GM18951 (cell line): ENCODE measurements around the gene ESRRB.

ENCODE experiments used
- POLR2A ChIP-seq: IDR thresholded peaks from 4 replicates; pipeline ENCODE4 v1.6.1; 2011; ENCODE audit warnings: mild to moderate bottlenecking; ENCODE audit not compliant: insufficient read length, insufficient read depth; ENCODE audit errors: extremely low read depth
- in situ Hi-C: fragments of 300-500 bp; cut with MboI; formaldehyde crosslinking; loops from one replicate; pipeline ENCODE4 v1.12.0; 2022; ENCODE audit warnings: low sequenced_read_pairs, mixed read lengths, inconsistent platforms; ENCODE audit not compliant: unreplicated experiment

The ESRRB gene

DNA sequence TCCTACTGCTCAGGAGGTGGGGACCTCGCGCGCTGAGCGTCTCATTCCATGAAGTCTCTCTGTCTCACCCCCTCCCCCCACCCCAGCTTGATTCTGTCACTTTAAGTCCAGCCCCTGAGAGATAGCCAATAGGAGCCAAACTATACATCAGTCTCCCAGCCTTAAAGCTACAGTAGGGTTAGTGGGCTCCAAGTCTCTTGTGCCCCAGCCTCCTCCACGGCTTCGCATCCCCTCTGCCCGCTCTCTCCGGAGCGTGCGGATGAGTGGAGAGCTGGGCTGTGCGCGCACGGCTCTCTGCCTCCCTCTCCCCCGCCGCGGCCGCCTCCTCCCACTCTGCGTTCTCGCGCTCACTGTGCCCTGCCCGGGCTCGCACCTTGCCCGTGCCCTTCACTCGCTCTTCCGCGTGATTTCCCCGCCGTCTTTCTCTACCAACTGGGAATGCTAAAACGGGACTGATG is at the start of gene ESRRB:
Gene ESRRB (plus strand): TSS at position 191 of the 458 bp plus-strand sequence. CDS start 265 bp downstream, at position 456.
- in situ Hi-C loops, result no loop called here
- TF ChIP-seq POLR2A, result no peak

- TF ChIP-seq POLR2A, result no peak
- in situ Hi-C loops, result no loop called here
Measured at GRCh38 chr14:76326918-76327689, 48.8 kb upstream of the ESRRB start.

GRCh38 chr14:76328457-76329137 is 47.3 kb upstream of the ESRRB start:
- no peak for TF ChIP-seq POLR2A

DNA sequence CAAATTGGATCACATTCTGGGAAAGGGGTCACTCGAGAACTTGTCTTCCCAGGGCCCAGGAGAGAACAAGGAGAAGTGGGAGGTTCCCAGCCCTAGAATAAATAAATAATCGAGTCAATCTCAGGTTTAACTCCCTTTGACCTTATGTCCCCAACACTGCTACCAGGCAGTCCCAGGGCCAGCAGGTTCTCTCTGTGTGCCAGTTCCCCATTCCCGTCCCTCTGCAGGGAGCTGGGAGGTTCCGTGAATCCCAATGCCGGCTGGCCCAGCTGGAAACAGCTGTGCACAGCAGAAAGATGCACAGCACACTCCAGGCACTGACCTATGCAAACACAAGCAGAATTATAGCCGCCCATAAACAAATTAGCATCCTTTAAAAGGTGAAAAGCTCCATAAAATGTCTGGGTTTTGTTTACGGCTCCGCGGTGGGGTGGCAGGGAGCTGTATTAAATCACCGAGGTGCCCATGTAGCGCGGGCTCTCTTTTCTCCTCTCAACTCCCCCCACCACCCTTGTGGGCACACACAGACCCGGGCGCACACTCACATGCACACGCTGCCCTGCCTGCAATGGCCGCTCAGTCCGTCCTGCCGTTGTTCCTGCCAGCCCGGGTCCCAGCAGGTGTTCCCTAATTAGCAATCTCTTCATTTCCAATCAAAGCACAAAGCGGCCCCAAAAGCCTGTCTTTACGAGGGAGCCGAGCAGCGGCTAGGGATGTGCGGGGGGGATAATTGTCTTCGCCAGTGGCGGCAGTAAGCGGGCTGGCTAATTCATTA is 46.6 kb upstream of the ESRRB start:
- TF ChIP-seq POLR2A, result no peak
- in situ Hi-C loops, result no loop called here

More at GRCh38 chr14:76328457-76329137, 47.3 kb upstream of the ESRRB start:
- in situ Hi-C loops, result no loop called here

- in situ Hi-C loops, result no loop called here
- no peak for TF ChIP-seq POLR2A
Measured at GRCh38 chr14:76329951-76330350, 46.0 kb upstream of the ESRRB start.

- TF ChIP-seq POLR2A, result no peak
- in situ Hi-C loops, result no loop called here
Measured at GRCh38 chr14:76330411-76331327, 45.3 kb upstream of the ESRRB start.

GRCh38 chr14:76331328-76332011 is 44.5 kb upstream of the ESRRB start:
- TF ChIP-seq POLR2A, result no peak
- in situ Hi-C loops, result no loop called here

DNA sequence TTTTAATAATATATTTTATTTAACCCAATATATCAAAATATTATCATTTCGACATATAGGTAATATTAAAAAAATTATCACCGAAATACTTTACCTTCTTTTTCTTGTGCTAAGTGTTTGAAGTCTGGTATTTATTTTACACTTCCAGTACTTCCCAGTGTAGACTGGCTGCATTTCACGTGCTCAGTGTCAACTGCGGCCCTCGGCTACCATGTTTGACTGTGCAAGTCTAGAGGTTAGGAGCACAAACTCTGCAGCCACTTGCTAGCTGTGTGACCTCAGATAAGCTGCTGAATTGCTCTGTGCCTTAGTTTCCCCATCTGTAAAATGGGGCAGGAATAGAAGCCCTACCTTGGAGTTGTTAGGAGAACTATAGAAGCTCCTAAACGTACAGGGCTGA is 42.3 kb upstream of the ESRRB start:
- no peak for TF ChIP-seq POLR2A
- in situ Hi-C loops, result no loop called here

DNA sequence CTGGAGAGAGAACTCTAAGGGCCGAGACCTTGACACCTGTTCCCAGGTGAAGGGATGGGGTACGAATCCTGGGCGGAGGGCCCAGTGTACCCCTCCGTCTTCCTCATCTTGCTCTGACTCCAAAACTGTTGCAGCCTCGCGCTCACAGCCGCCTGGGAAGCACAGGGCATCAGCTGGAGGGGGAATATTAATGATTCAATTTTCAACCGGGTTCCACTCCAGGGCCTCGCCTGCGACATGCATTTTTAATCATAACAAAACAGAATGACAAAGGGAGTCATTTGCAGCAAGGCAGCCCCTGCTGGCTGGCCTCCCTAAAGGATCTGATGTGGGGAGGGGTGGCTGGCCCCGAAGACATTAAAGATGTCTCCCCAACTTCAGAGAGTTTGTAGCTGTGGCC is 41.6 kb upstream of the ESRRB start:
- TF ChIP-seq POLR2A, result no peak
- in situ Hi-C loops, result no loop called here

GRCh38 chr14:76336876-76337275 is 39.1 kb upstream of the ESRRB start:
- TF ChIP-seq POLR2A, result no peak

GRCh38 chr14:76337635-76338545 is 38.0 kb upstream of the ESRRB start:
- TF ChIP-seq POLR2A, result no peak
- in situ Hi-C loops, result no loop called here

More at GRCh38 chr14:76336876-76337275, 39.1 kb upstream of the ESRRB start:
- in situ Hi-C loops, result no loop called here
